ENCODE data around the gene CECR2. TPM values are rescaled to one million over a fixed set of nuclear protein-coding genes. Genes with fewer than 3 reads are reported as not detected.

CECR2 gene
- total RNA-seq, 1 experiment from 2014 or later: 154 TPM

- Histone ChIP-seq H3K27ac (ENCODE audit: insufficient read length, low read depth, low read length) (no peak overlapping the region), H2BK20ac (ENCODE audit: low read depth, low read length, poor library complexity, severe bottlenecking) (no peak overlapping the region), H2AFZ (ENCODE audit: low read length) (no peak overlapping the region), H4K20me1 (ENCODE audit: control insufficient read depth, insufficient read depth, insufficient read length) (no peaks in the 10 kb centered on the region), H3K56ac (ENCODE audit: insufficient read length, low read depth, low read length) (no peak overlapping the region), H3K23me2 (ENCODE audit: insufficient read length, low read depth, low read length, poor library complexity, severe bottlenecking) (no peaks in the 10 kb centered on the region), H2AK5ac (ENCODE audit: insufficient read length, low read length) (no peak overlapping the region), H4K5ac (ENCODE audit: insufficient read length, low read depth, low read length) (no peak overlapping the region), H3K18ac (ENCODE audit: insufficient read length, low read depth, low read length) (no peak overlapping the region), H3K9ac (ENCODE audit: extremely low read depth, insufficient read length, low read length) (no peak overlapping the region), H2BK5ac (ENCODE audit: insufficient read length, low read length) (no peak overlapping the region), H3K4ac (ENCODE audit: low read depth, low read length) (no peak overlapping the region), H3T11ph (ENCODE audit: low read length) (no peak overlapping the region), H2BK12ac (ENCODE audit: insufficient read length, low read depth, low read length) (no peak overlapping the region), H3K9me3 (ENCODE audit: control insufficient read depth, low read depth, low read length) (no peaks in the 10 kb centered on the region), H3K4me1 (ENCODE audit: insufficient read depth, low read length) (no peaks in the 10 kb centered on the region), H2BK120ac (ENCODE audit: low read depth, low read length, poor library complexity, severe bottlenecking) (no peak overlapping the region), H4K91ac (ENCODE audit: insufficient read length, low read depth, low read length) (no peak overlapping the region), H2BK15ac (ENCODE audit: low read depth, low read length) (no peak overlapping the region), H3K4me2 (ENCODE audit: insufficient read depth, insufficient read length, low read length) (no peak overlapping the region), H3K79me1 (ENCODE audit: insufficient read depth, low read depth, low read length, poor library complexity, severe bottlenecking) (no peaks in the 10 kb centered on the region), H3K14ac (ENCODE audit: insufficient read depth, low read length) (no peak overlapping the region), H4K8ac (replicated peaks; ENCODE audit: insufficient read length, low read depth, low read length) (no peak overlapping the region), H3K23ac (ENCODE audit: insufficient read length, low read depth, low read length) (no peak overlapping the region), H3K27me3 (ENCODE audit: insufficient read depth, low read length) (no peaks in the 10 kb centered on the region), H3K79me2 (ENCODE audit: insufficient read depth, low read length) (no peaks in the 10 kb centered on the region)
- no CpG with 5 or more reads among the region's 4 CpGs for WGBS (ENCODE audit: extremely low coverage, insufficient read length, low lambda C conversion rate)
- Mint-ChIP-seq H3K4me3 (no peak overlapping the region), H3K4me1 (peaks cover 10 to 11% of the 10 kb centered on the region in 2 experiments), H3K9me3 (no peaks in the 10 kb centered on the region; a peak in 2 of 5 replicates), H3K27me3 (ENCODE audit: low read depth) (no peaks in the 10 kb centered on the region), H3K36me3 (ENCODE audit: insufficient read depth in 1 of 3, low read depth in 3 of 3) (no peaks in the 10 kb centered on the region; a peak in 1 of 7 replicates), H3K27ac (no peak overlapping the region)
- no peak for TF ChIP-seq CTCF (conservative IDR thresholded peaks at IDR 0.05)
- DNase-seq: no peak
Observed at GRCh38 chr22:17352798-17353197, 16.5 kb upstream of the CECR2 start.
